MG63 (cell line): ENCODE measurements around the gene TBX6. TPM values are rescaled to one million over a fixed set of nuclear protein-coding genes. Genes with fewer than 3 reads are reported as not detected.

Experiments used
- DNase-seq: peaks from one replicate; pipeline ENCODE4 v3.0.0-alpha.2; 2020
- H3K27me3 ChIP-seq: fragments of 250-450 bp; sonication (Bioruptor Pico); 2 replicates; pipeline ENCODE4 v1.5.1; 2020; ENCODE audit warnings: mild to moderate bottlenecking, moderate library complexity
- H3K36me3 ChIP-seq: fragments of 250-450 bp; sonication (Bioruptor Pico); 2 replicates; pipeline ENCODE4 v1.5.1; 2020; ENCODE audit warnings: mild to moderate bottlenecking, moderate library complexity
- H3K4me3 ChIP-seq: fragments of 250-450 bp; sonication (Bioruptor Pico); 2 replicates; pipeline ENCODE4 v1.5.1; 2020; ENCODE audit warnings: mild to moderate bottlenecking, moderate library complexity
- H3K9me3 ChIP-seq: fragments of 250-450 bp; sonication (Bioruptor Pico); 2 replicates; pipeline ENCODE4 v1.5.1; 2020; ENCODE audit warnings: mild to moderate bottlenecking, moderate library complexity
- total RNA-seq: library from RNA; depleted of rRNA; stranded (reverse); fragments of >200 nt; shearing (Covaris generic); gene quantifications from 2 replicates; pipeline ENCODE4 v1.2.3, GENCODE V29; 2014; ENCODE audit warnings: low replicate concordance

TBX6 gene
- total RNA-seq, 1 experiment from 2014 or later, result 0.30 TPM

- no peak for DNase-seq
- H3K9me3 ChIP-seq, result peaks cover 20% of the 10 kb centered on the region
- no peaks in the 10 kb centered on the region for H3K27me3 ChIP-seq
- H3K36me3 ChIP-seq, result 0 out of 2 replicates have a peak, but pooled peaks cover 3% of the 10 kb centered on the region
- no peak overlapping the region for H3K4me3 ChIP-seq
These were observed 3.7 kb upstream of the TBX6 start for GRCh38 chr16:30095166-30096078.

- H3K27me3 ChIP-seq, result no peaks in the 10 kb centered on the region
- no peak for DNase-seq
- no peak overlapping the region for H3K4me3 ChIP-seq
- 0 out of 2 replicates have a peak, but pooled peaks cover 3% of the 10 kb centered on the region for H3K36me3 ChIP-seq
- H3K9me3 ChIP-seq, result peaks cover 18% of the 10 kb centered on the region
These were observed 2.9 kb upstream of the TBX6 start for GRCh38 chr16:30094541-30095165.

- Histone ChIP-seq H3K27me3 (no peaks in the 10 kb centered on the region), H3K36me3 (peaks cover 3% of the 10 kb centered on the region; the same call in 1 of the 2 replicates), H3K9me3 (peaks cover 11% of the 10 kb centered on the region), H3K4me3 (peak overlapping the region; percentile 51)
- DNase-seq, result peak; percentile 56
These were observed 768 bp upstream of the TBX6 start for GRCh38 chr16:30092373-30093010.

- no peak for DNase-seq
These were observed 953 bp downstream of the TBX6 start for GRCh38 chr16:30090610-30091331.

GRCh38 chr16:30088832-30089624, 2.7 kb downstream of the TBX6 start:
- peaks cover 24% of the 10 kb centered on the region for H3K36me3 ChIP-seq
- no peaks in the 10 kb centered on the region for H3K9me3 ChIP-seq
- DNase-seq, result no peak
- no peak overlapping the region for H3K4me3 ChIP-seq
- no peaks in the 10 kb centered on the region for H3K27me3 ChIP-seq

More at GRCh38 chr16:30090610-30091331, 953 bp downstream of the TBX6 start:
- H3K4me3 ChIP-seq, result no peak overlapping the region
- peaks cover 7% of the 10 kb centered on the region; the same call in 1 of the 2 replicates for H3K36me3 ChIP-seq
- H3K27me3 ChIP-seq, result no peaks in the 10 kb centered on the region
- no peaks in the 10 kb centered on the region for H3K9me3 ChIP-seq

GRCh38 chr16:30088237-30088831, 3.4 kb downstream of the TBX6 start:
- no peak overlapping the region for H3K4me3 ChIP-seq
- H3K27me3 ChIP-seq, result no peaks in the 10 kb centered on the region
- peaks cover 31% of the 10 kb centered on the region for H3K36me3 ChIP-seq
- DNase-seq, result no peak
- no peaks in the 10 kb centered on the region for H3K9me3 ChIP-seq

- Histone ChIP-seq H3K36me3 (peaks cover 41% of the 10 kb centered on the region), H3K4me3 (no peak overlapping the region), H3K27me3 (no peaks in the 10 kb centered on the region), H3K9me3 (no peaks in the 10 kb centered on the region)
- DNase-seq, result no peak
These were observed 4.4 kb downstream of the TBX6 start for GRCh38 chr16:30087181-30087898.

- DNase-seq, result no peak
- Histone ChIP-seq H3K36me3 (peaks cover 47% of the 10 kb centered on the region), H3K4me3 (no peak overlapping the region), H3K9me3 (no peaks in the 10 kb centered on the region), H3K27me3 (no peaks in the 10 kb centered on the region)
These were observed 5.2 kb downstream of the TBX6 start for GRCh38 chr16:30086291-30087140.

- H3K36me3 ChIP-seq, result peaks cover 54% of the 10 kb centered on the region
- no peak for DNase-seq
- H3K9me3 ChIP-seq, result no peaks in the 10 kb centered on the region
- no peaks in the 10 kb centered on the region for H3K27me3 ChIP-seq
- H3K4me3 ChIP-seq, result no peak overlapping the region
These were observed 5.9 kb downstream of the TBX6 start for GRCh38 chr16:30085820-30086219.

- Histone ChIP-seq H3K4me3 (no peak overlapping the region), H3K27me3 (no peaks in the 10 kb centered on the region), H3K36me3 (peaks cover 59% of the 10 kb centered on the region), H3K9me3 (no peaks in the 10 kb centered on the region)
- no peak for DNase-seq
These were observed 6.5 kb downstream of the TBX6 start for GRCh38 chr16:30085247-30085646.

- Histone ChIP-seq H3K36me3 (peaks cover 64% of the 10 kb centered on the region), H3K4me3 (no peak overlapping the region)
- no peak for DNase-seq
These were observed 6.9 kb downstream of the TBX6 start for GRCh38 chr16:30084816-30085159.

GRCh38 chr16:30084096-30084815, 7.5 kb downstream of the TBX6 start:
- Histone ChIP-seq H3K27me3 (no peaks in the 10 kb centered on the region), H3K4me3 (no peak overlapping the region), H3K9me3 (no peaks in the 10 kb centered on the region), H3K36me3 (peaks cover 69% of the 10 kb centered on the region)
- no peak for DNase-seq

More at GRCh38 chr16:30084816-30085159, 6.9 kb downstream of the TBX6 start:
- no peaks in the 10 kb centered on the region for H3K27me3 ChIP-seq
- H3K9me3 ChIP-seq, result no peaks in the 10 kb centered on the region

- Histone ChIP-seq H3K9me3 (no peaks in the 10 kb centered on the region), H3K27me3 (no peaks in the 10 kb centered on the region), H3K36me3 (peaks cover 77% of the 10 kb centered on the region), H3K4me3 (no peak overlapping the region)
- no peak for DNase-seq
These were observed 8.3 kb downstream of the TBX6 start for GRCh38 chr16:30083216-30084055.
